Common myeloid progenitor, CD34-positive (primary cell): ENCODE measurements around the gene LYPD6B.
"Not testable (repeated sequence)": the region's sequence is repeated elsewhere in the genome, so short reads cannot be mapped to it uniquely, and the experiment has no call there.

Source experiments
- CTCF ChIA-PET: fragments of 350-600 bp; sonication (Branson Sonifier 250); formaldehyde crosslinking; loops from one replicate; lab custom pipeline; 2021; ENCODE audit warnings: antibody characterized with exemption; lab: Charles Lee
- POLR2A ChIA-PET: fragments of 350-600 bp; sonication (Branson Sonifier 250); formaldehyde crosslinking; loops from one replicate; lab custom pipeline; 2021; ENCODE audit warnings: antibody characterized with exemption; lab: Charles Lee
- DNase-seq, 3 donors: peaks; one replicate each; pipeline versions ENCODE4 v3.0.0 to v3.0.0-alpha.2; 2013
- H3K27ac ChIP-seq, 2 experiments: 1 replicate in 1 of 2; 2 replicates in 1 of 2; pipeline ENCODE4 v1.7.0; 2013; ENCODE audit warnings: inconsistent platforms in 2 of 2, low read length in 2 of 2, mild to moderate bottlenecking in 2 of 2, low read depth in 1 of 2, moderate library complexity in 1 of 2; ENCODE audit not compliant: severe bottlenecking in 2 of 2, insufficient read depth in 1 of 2, poor library complexity in 1 of 2
- H3K27me3 ChIP-seq, 5 experiments: replicated peaks in 2 of 5; 1 replicate in 3 of 5; 2 replicates in 2 of 5; pipeline versions ENCODE4 v1.6.1 to v1.7.0; 2013; ENCODE audit warnings: low read length in 4 of 5, mild to moderate bottlenecking in 2 of 5, moderate library complexity in 2 of 5, inconsistent platforms in 1 of 5; ENCODE audit not compliant: insufficient read depth in 5 of 5, control insufficient read depth in 4 of 5
- H3K36me3 ChIP-seq, 4 experiments: 1 replicate in 2 of 4; 2 replicates in 2 of 4; pipeline versions ENCODE4 v1.6.1 to v1.7.0; 2013; ENCODE audit warnings: low read length in 3 of 4, control low read depth in 1 of 4, mild to moderate bottlenecking in 1 of 4; ENCODE audit not compliant: control insufficient read depth in 4 of 4, insufficient read depth in 4 of 4
- H3K4me1 ChIP-seq, 4 experiments: 1 replicate in 3 of 4; 2 replicates in 1 of 4; pipeline versions ENCODE4 v1.6.1 to v1.7.1; 2013; ENCODE audit warnings: low read length in 3 of 4, mild to moderate bottlenecking in 3 of 4, control low read depth in 1 of 4, inconsistent platforms in 1 of 4, moderate library complexity in 1 of 4; ENCODE audit not compliant: control insufficient read depth in 4 of 4, insufficient read depth in 4 of 4; ENCODE audit errors: control extremely low read depth in 1 of 4
- H3K4me3 ChIP-seq, 7 experiments: 1 replicate in 4 of 7; 2 replicates in 3 of 7; pipeline versions ENCODE4 v1.5.1 to v1.7.0; 2013; ENCODE audit warnings: mild to moderate bottlenecking in 7 of 7, low read length in 6 of 7, moderate library complexity in 6 of 7, inconsistent platforms in 2 of 7, low read depth in 2 of 7, control low read depth in 1 of 7; ENCODE audit not compliant: insufficient read depth in 4 of 7, control insufficient read depth in 1 of 7; ENCODE audit errors: extremely low read depth in 1 of 7
- H3K9me3 ChIP-seq, 5 experiments: 1 replicate in 4 of 5; 2 replicates in 1 of 5; pipeline versions ENCODE4 v1.6.1 to v1.7.1; 2013; ENCODE audit warnings: low read length in 4 of 5, mild to moderate bottlenecking in 2 of 5, inconsistent platforms in 1 of 5, low read depth in 1 of 5, moderate library complexity in 1 of 5; ENCODE audit not compliant: control insufficient read depth in 4 of 5, insufficient read depth in 2 of 5; ENCODE audit errors: control extremely low read depth in 1 of 5
- WGBS: methylation state at CpG from one replicate; pipeline ENCODE4 v1.1.5; 2013; ENCODE audit not compliant: insufficient coverage; 5-methylcytosine and 5-hydroxymethylcytosine counted together

LYPD6B gene

GRCh38 chr2:149235816-149236375, 197.4 kb downstream of the LYPD6B start:
- no peak overlapping the region for H3K27ac ChIP-seq
- WGBS, result 78% methylated on average over 3 of the region's 3 CpGs
- H3K4me3 ChIP-seq, result no peak overlapping the region
- ChIA-PET CTCF (no interaction called here), POLR2A (no interaction called here)
- peaks cover 0 to 1% (median 0%) of the 10 kb centered on the region in 5 experiments for H3K9me3 ChIP-seq
- H3K36me3 ChIP-seq, result no peaks in the 10 kb centered on the region
- DNase-seq, result no peak
- H3K4me1 ChIP-seq, result no peaks in the 10 kb centered on the region
- peaks cover 0 to 5% (median 0%) of the 10 kb centered on the region in 5 experiments for H3K27me3 ChIP-seq

- peaks cover 0 to 1% (median 0%) of the 10 kb centered on the region in 5 experiments for H3K9me3 ChIP-seq
- WGBS, result 92% methylated on average over 2 of the region's 2 CpGs
Observed at GRCh38 chr2:149236410-149236809, 197.9 kb downstream of the LYPD6B start.

GRCh38 chr2:149246186-149246585, 207.7 kb downstream of the LYPD6B start:
- no peaks in the 10 kb centered on the region for H3K36me3 ChIP-seq
- H3K4me3 ChIP-seq, result no peak overlapping the region
- no peaks in the 10 kb centered on the region for H3K9me3 ChIP-seq
- WGBS, result no CpG with 5 or more reads among the region's 3 CpGs
- DNase-seq, result no peak
- ChIA-PET CTCF (interaction anchor here (1.0 kb wide), 1 partner anchor 23 kb away, joined by 3 read pairs; no protein-coding TSS in a partner anchor), POLR2A (no interaction called here)
- H3K27ac ChIP-seq, result no peak overlapping the region
- H3K4me1 ChIP-seq, result no peaks in the 10 kb centered on the region
- no peaks in the 10 kb centered on the region for H3K27me3 ChIP-seq

More at GRCh38 chr2:149236410-149236809, 197.9 kb downstream of the LYPD6B start:
- H3K4me3 ChIP-seq, result no peak overlapping the region
- H3K36me3 ChIP-seq, result no peaks in the 10 kb centered on the region
- peaks cover 0 to 5% (median 0%) of the 10 kb centered on the region in 5 experiments for H3K27me3 ChIP-seq
- no peak for DNase-seq
- ChIA-PET POLR2A (no interaction called here), CTCF (no interaction called here)
- H3K4me1 ChIP-seq, result no peaks in the 10 kb centered on the region
- no peak overlapping the region for H3K27ac ChIP-seq

- POLR2A ChIA-PET, H3K36me3 ChIP-seq, H3K27me3 ChIP-seq, H3K9me3 ChIP-seq, H3K4me3 ChIP-seq, H3K4me1 ChIP-seq, H3K27ac ChIP-seq, DNase-seq, CTCF ChIA-PET: not testable (repeated sequence)
- no CpG with 5 or more reads among the region's 3 CpGs for WGBS
Observed at GRCh38 chr2:149251436-149251835, 212.9 kb downstream of the LYPD6B start.

GRCh38 chr2:149256877-149257276, 218.4 kb downstream of the LYPD6B start:
- H3K4me1 ChIP-seq, H3K36me3 ChIP-seq, H3K27ac ChIP-seq, H3K9me3 ChIP-seq, H3K4me3 ChIP-seq, H3K27me3 ChIP-seq, DNase-seq, POLR2A ChIA-PET: not testable (repeated sequence)
- 95% methylated on average over 3 of the region's 3 CpGs for WGBS
- CTCF ChIA-PET, result interaction anchor here (0.6 kb wide), 1 partner anchor 267 kb away, joined by 3 read pairs; no protein-coding TSS in a partner anchor

- Histone ChIP-seq H3K9me3 (peaks cover 0 to 2% (median 0%) of the 10 kb centered on the region in 5 experiments), H3K27ac (no peak overlapping the region), H3K4me1 (no peaks in the 10 kb centered on the region), H3K36me3 (no peaks in the 10 kb centered on the region), H3K27me3 (no peaks in the 10 kb centered on the region), H3K4me3 (no peak overlapping the region)
- DNase-seq, result no peak
- ChIA-PET CTCF (no interaction called here), POLR2A (no interaction called here)
Observed at GRCh38 chr2:149258531-149258930, 220.0 kb downstream of the LYPD6B start.

GRCh38 chr2:149259136-149259535, 220.6 kb downstream of the LYPD6B start:
- no peaks in the 10 kb centered on the region for H3K27me3 ChIP-seq
- no peaks in the 10 kb centered on the region for H3K36me3 ChIP-seq
- H3K27ac ChIP-seq, result no peak overlapping the region
- ChIA-PET CTCF (no interaction called here), POLR2A (no interaction called here)
- DNase-seq, result no peak
- H3K9me3 ChIP-seq, result peaks cover 0 to 2% (median 0%) of the 10 kb centered on the region in 5 experiments
- no peaks in the 10 kb centered on the region for H3K4me1 ChIP-seq
- 97% methylated on average over 4 of the region's 4 CpGs for WGBS
- H3K4me3 ChIP-seq, result no peak overlapping the region
